ENCODE results near the gene EXTL2.

GRCh38 chr1:100909018-100909417 is 14.4 kb upstream of the EXTL2 start:
- TF ChIP-seq RAD21 (conservative IDR thresholded peaks at IDR 0.05 in 1 of 2, IDR thresholded peaks at IDR 0.05 in 1 of 2), result no peak
- TF ChIP-seq ESRRA (IDR thresholded peaks at IDR 0.05; ENCODE audit: borderline replicate concordance, low read length), result no peak
- no peak for TF ChIP-seq CTCF (IDR thresholded peaks at IDR 0.05)
- no peak for TF ChIP-seq ELK1 (IDR thresholded peaks at IDR 0.05; ENCODE audit: low read depth, low read length)
- no peak for TF ChIP-seq MAZ (IDR thresholded peaks at IDR 0.05; ENCODE audit: borderline replicate concordance, low read depth, low read length)
- no peak for TF ChIP-seq SMC3 (IDR thresholded peaks at IDR 0.05)
- TF ChIP-seq BHLHE40 (IDR thresholded peaks at IDR 0.05; ENCODE audit: low read depth, low read length), result no peak
- no peak for TF ChIP-seq POLR2A (IDR thresholded peaks at IDR 0.05; ENCODE audit: low read length)
- no peak for TF ChIP-seq TFCP2L1 (CRISPR knock-in tag; IDR thresholded peaks at IDR 0.05)
- TF ChIP-seq PBX3 (IDR thresholded peaks at IDR 0.05), result no peak
